Activated CD8-positive, alpha-beta memory T cell treated with anti-CD3 and anti-CD28 coated beads, Interleukin-2, amount 50 U/mL, for 48 hours (primary cell): ENCODE data around the gene IL36A.

Source experiments
- DNase-seq: peaks from one replicate; pipeline ENCODE4 v3.0.0-alpha.2; 2020

Gene IL36A, protein sequence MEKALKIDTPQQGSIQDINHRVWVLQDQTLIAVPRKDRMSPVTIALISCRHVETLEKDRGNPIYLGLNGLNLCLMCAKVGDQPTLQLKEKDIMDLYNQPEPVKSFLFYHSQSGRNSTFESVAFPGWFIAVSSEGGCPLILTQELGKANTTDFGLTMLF

DNA sequence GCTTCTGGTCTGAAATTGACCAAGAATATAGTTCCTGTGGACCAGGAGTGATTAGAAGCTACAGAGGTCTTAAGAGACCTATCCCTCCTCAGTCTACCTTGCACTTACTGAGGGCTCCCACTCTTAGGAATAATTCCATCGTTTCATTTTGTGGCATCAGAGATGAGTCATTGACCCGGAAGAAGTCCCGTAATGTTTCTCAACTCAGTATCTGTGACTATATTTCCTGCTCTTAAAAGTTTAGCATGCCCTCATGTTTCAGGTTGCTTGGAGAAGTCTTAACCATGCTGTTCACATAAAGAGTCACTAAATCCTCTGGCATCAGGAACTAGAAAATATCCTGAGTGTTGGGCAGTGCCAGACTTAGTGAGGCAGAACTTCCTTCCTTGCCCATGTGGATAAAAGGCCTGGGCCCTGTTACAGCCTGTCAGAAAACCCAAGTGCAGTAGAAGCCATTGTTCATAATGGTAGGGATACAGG lies at the start of gene IL36A:
TSS of gene IL36A (plus strand) at position 430 of the 480 bp plus-strand sequence. CDS start 413 bp downstream, outside the sequence.
- no peak for DNase-seq

DNA sequence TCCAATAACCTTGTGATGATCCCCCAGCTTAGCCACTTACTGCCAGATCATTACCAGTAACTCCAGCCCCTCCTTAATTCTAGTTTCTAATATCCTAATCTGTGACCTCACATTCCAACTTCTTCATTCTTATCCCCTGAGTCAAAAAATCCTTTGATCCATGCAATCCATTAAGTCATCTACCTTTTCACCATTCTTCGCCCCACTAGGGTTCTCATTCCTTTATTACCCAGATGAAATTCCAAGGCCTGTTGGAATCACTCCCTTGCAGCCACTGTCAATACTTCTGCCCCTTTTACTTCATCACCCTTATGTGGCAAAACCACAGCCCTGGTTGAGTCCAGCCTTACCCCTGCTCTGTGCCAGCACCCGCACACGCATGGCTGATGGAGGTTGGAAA lies 47.7 kb upstream of the IL36A start:
- DNase-seq: no peak

DNA sequence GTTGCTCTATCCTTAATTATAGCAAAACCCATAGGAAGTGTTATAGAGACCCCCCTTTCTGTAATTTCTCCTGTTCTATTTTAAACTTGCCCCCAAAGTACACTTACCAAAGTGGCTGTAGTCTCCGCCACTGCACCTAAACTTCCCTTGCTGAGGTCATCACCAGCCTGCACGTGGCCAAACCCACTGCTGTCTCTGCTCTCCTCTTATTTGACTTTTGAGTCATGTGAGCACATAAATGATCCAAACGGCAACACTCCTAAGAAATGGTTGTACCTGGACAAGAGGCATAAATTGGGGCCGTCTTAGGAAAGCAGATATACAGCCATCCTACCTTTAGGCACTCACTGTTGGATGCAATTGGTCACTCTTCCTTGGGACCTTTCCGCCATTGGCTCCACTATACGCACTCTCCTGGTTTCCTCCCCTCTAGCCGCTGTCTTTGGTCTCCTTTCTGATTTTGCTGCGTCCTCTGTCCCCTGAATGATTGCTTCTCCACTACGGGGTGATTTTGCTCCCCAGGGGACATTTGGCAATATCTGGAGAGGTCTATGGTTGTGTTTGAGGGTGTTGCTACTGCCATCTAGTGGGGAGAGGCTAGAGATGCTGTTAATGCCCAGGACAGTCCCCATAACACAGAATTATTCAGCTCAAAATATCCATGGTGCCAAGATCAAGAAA lies 46.7 kb upstream of the IL36A start:
- DNase-seq: no peak

DNA sequence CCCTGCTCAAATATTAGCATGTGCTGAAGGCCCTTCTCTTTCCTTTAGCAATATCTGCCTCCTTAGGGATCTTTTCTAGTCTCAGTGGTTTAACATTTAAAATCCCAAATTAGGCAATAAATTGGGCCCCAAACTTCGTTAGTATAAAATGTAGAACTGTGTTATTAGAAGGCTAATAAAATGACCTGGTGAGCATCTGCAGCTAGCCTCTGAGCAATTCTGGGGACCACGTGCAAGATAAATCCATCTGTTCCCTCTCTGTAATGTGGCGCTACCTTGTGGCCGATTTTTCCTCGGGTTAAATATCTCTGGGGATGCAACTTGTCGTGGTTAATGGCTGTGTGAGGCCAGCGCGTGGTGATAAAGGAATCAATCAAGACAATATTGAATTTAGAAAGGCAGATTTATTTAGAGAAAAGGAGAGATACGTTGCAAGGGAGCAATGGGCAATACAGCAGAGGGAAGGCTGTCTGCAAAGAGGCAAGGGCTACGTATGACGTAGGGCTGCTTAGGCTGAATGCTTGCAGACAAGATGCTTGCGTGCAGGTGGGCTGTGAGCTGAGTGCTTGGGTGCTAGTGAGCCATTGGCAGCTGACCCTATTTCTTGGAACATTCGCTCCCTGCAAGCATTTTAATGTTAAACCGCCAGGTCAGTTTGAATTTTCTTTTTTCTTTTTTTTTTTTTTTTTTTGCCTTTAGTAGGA lies 46.0 kb upstream of the IL36A start:
- no peak for DNase-seq

DNA sequence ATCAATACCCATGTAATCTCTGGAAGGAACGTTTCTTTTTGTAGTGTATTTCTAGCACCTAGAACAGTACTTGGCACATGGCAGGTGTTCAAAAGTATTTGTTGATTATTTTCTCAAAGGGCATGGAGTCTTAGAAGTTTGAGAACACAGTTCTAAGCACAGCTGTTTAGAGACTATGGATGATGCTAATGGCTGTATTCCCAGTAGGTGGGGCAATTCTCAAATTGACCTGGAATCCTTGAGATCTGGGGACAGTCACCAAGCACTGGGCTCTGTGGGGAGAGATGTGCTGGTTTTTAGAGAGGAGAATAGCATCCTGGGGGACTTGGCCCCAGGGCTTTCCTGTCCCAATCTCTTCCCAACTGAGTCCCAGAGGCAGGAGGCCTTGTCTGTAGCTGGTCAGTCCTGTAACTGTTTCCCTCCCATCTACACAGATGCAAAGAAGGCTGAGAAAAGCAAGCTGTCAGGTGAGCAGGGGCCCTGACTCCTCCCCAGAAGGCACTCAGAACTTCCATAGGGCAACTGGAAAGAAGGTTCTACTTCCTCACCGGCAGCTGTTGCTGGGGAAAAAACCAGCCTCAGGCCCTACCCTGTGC lies 44.9 kb upstream of the IL36A start:
- no peak for DNase-seq

DNA sequence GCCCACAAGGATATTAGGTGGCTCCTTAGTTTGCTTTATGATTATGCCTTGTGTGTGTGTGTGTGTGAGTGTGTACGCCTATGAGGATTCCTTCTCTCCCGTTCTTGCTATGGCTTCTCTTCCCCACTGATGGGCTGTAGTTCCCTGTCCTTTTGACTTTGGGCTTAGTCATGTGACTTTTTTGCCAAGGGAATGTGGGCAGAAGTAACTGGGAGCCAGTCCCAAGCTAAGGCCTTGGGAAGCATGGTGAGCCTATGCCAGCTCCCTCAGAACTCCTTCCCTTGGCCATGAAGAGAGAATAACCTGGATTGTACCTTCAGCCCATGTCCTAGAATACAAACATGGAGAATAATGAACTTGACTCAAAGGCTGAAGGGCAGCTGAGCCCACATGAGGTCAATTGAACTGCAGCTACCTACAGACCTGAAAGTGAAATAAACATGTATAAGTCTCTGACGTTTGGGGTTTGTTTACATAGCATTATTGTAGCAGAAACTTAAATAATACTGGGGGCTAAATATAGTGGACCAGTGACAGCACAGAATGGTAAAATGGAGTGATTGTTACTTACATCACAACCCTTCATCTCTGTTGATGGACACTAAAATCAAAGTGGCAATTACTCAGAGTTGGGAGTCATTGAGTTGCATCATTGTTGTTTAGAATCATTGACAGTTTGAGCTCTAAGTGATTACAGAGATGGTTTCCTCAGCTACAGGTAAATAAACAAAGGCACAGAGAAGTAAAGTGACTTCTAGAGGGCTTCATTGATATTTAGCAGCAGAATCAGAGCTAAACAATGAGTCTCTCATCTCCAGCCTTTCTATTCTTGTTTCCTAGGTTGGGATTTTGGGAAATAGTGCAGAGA lies 42.7 kb upstream of the IL36A start:
- no peak for DNase-seq

DNA sequence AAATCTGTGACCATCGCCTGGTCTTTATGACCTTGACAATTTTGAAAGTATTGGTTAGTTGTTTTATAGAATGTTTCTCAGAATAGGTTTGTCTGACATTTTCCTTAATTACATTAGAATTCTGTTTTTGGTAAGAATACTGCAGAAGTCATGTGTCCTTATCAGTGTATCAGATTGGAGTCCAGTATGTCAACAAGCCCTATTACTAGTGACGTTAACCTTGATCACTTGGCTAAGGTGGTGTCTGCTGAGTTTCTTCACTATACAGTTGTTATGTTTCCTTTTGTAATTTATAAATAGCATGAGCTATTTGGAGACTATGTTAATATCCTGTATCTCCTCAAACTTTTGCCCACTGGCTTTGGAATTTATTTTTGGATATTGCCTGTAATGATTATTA lies 38.2 kb upstream of the IL36A start:
- DNase-seq: no peak

DNA sequence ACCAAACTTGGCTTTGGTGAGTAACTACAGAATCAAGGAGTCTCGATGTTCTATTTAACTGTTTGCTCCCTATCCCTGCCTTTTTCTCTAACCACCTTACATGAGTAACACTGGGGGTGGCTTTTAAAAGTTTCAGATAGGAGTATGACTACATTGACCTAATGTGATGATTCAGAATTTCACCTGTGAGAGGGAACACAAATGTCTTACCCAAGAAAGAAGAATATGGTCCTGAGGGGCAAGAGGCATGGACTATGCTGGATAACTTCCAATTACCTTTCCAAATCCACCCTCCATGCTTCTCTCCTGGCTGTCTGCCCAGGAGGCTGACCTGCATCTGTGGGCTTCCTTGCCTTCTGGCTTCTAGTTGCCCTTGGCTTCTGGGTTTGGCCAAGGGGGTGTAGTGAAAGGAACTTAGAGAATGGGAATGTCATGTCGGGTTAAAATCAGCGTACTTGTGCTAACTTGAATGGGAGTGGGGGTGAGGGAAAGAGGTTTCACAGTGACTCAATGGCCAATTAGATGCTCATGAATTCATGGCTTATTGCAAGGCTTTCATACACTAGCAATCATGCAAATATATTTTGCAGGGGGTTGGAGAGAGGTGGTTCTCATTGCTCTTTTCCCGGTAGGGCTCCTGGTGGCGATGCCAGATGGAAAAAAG lies 32.7 kb upstream of the IL36A start:
- no peak for DNase-seq

DNA sequence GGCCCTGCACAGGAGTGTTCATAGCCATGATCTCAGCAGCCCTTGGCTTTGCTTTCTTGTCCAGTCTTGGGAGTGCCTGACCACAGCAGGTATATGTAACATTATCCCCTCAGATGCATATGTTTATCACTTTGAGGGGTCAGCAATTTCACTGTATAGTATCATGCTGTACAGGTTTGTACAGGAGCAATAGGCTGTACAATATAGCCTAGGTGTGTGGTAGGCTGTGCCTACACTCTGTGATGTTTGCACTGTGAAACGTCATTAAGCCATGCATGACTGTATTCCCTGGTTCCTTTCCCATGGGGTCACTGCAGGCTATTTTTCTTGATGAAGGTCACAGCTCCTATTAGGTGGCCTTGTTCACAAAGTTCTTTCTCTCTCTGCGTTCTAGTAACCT lies 32.1 kb upstream of the IL36A start:
- no peak for DNase-seq

DNA sequence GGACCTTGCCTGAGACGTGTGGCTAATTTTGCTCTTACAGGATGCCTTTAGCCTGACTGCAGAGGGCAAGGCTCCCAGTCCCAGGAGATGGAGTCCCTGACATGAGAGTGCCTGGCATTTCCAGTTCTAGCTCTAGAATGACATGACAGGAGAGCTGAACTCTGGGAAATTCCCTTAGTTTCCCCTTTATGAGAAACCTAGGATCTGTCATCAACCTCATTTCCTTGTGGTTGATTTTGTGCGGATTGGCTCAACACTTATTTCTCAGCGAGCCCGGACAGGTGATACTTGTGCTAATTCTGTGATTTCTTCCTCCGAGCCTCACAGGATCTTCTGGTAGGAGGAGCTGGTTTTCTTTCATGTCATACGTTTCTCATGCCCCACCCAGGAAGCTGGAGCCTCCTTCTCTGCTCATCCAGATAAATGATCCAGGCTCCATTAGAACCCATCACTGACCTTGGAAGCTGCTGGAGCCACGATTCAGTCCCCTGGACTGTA lies 27.7 kb upstream of the IL36A start, which contains the start of gene IL36G:
TSS of gene IL36G (plus strand) at position 448 of the 498 bp plus-strand sequence. CDS start 633 bp downstream, outside the sequence.
- DNase-seq: no peak

DNA sequence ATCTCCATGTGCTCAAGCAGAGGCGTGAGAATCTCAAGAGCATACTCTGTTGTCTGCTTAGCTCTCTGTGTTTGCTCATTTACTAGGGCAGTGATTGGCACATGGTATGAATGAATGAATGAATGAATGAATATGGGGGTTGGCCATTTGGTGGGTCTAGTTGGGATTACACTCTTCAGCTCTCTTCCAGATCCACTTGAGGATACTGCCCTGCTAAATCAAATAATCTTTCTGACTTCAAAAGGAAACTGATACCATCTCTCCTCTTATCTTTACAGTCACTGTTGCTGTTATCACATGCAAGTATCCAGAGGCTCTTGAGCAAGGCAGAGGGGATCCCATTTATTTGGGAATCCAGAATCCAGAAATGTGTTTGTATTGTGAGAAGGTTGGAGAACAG lies 25.5 kb upstream of the IL36A start:
- DNase-seq: no peak

DNA sequence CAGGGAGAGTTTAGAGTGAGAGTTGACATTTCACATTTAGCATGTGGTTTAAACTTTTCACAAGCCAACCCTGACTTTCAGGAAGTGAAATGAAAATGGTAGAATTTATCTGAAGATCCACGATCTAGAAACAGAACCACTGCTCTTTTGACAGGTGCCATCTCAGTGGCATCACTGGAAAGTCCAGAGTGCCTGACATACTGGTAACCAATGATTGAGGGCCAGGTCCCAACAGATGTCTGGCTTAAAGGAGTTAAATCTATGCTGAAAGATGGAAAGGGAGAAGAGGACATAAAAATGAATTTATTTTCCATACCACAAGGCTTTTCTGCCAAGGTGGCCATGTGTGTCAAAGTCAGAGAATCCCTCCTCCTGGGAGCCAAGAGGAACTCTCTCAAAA lies 24.7 kb upstream of the IL36A start:
- DNase-seq: no peak

DNA sequence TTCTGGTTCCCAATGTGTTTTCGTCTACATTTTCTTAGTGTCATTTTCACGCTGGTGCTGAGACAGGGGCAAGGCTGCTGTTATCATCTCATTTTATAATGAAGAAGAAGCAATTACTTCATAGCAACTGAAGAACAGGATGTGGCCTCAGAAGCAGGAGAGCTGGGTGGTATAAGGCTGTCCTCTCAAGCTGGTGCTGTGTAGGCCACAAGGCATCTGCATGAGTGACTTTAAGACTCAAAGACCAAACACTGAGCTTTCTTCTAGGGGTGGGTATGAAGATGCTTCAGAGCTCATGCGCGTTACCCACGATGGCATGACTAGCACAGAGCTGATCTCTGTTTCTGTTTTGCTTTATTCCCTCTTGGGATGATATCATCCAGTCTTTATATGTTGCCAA lies 20.2 kb upstream of the IL36A start:
- no peak for DNase-seq

DNA sequence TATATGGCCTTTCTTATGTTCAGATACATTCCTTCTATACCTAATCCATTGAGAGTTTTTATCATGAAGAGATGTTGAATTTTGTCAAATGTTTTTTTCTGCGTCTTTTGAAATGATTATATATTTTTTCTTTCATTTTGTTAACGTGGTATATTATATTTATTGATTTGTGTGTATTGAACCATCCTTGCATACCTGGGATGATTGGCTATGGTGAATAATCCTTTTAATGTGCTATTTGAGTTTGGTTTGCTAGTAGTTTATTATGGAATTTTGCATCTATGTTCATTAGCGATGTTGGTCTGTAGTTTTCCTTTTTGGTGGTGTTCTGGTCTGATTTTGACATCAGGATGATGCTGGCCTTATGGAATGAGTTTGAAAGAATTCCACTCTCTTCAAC lies 15.6 kb upstream of the IL36A start:
- no peak for DNase-seq

DNA sequence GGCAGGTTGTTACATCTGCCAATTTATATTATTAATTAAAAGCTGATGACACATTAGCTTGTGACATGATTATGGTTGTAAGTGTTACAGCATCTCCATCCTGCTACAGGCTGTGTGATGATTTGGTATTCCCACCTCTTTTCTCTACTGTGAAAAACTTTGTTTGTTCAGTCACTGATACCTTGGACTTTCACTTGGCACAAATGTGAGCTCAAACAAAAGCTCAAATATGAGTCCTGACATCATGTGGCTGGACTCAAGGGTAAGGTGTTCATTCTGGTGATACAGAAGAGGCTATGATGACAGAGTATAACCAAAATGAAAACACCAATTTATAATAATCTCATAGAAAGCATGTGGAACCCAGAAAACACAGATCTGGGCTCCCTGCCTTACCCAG lies 11.4 kb upstream of the IL36A start:
- DNase-seq: no peak

DNA sequence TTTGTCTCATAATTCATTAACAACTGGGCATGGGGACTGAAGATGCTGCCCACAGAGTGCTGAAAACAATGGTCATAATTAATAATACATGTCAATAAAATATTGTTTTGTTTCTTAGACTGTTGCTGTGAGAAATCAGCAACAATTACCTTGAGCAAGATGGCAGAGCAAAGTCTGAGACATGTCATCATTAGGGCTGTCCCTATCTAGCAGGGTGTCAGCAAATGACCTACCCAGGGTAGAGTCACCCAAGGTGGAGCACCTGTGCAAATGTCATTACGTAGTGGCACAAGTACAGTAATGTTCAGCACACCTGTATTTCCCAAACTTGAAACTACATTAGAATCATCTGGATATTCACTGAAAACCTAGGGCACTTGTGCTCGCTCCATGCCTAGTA lies 10.6 kb upstream of the IL36A start:
- no peak for DNase-seq

DNA sequence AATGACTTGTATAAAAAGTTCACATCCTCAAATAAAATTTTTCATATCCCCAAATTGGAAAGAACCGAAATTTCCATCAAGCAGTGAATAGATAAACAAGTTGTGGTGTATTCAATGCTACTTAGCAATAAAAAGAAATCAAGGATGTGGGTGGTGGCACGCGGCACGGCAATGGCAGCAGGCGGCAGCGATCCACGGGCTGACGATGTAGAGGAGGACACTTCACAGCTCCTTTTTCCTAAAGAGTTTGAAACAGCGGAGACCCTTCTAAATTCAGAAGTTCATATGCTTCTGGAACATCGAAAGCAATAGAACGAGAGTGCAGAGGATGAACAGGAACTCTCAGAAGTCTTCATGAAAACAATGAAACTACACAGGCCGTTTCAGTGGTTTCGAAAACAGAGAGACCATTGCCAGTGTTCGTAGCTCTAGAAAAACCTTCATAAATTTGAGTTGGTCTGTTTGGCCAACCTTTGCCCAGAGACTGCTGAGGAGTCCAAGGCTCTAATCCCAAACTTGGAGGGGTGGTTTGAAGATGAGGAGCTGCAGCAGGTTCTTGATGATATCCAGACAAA lies 9.8 kb upstream of the IL36A start:
- no peak for DNase-seq

DNA sequence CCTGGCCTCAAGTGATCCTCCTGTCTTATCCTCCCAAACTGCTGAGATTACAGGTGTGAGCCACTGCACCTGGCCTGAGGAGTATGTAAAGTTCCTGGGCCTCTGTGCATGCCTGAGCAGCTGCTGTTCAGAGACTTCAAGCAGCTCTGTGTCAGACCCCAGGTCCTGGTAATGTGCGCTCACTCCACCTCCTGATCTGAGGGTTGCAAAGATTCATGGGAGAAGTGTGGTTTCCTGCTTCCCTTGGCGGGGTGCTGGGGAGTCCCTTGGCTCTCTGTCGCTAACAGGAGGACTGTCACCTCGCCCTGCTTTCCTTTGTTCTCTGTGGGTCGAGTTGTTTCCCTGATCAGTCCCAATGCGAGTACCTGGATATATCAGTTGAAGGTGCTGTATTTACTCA lies 8.6 kb upstream of the IL36A start:
- peak; percentile 65 for DNase-seq

DNA sequence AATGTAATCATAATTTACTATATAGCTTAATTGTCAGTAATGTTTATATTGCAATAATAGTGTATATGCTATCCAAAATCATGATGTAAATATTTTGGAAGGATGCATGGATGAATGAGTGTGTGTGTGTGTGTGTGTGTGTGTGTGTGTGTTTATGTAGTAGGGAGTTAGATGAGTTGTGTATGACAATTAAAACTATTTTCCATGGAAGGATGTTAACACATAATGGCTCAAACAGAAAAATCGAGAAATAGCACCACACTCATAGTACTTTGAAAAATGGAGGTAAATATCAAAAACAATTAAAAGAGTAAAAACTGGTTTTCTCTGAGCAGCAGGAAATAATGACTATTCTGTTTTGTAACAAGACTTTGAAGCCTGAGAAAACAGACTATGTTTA lies 8.1 kb upstream of the IL36A start:
- DNase-seq: no peak

DNA sequence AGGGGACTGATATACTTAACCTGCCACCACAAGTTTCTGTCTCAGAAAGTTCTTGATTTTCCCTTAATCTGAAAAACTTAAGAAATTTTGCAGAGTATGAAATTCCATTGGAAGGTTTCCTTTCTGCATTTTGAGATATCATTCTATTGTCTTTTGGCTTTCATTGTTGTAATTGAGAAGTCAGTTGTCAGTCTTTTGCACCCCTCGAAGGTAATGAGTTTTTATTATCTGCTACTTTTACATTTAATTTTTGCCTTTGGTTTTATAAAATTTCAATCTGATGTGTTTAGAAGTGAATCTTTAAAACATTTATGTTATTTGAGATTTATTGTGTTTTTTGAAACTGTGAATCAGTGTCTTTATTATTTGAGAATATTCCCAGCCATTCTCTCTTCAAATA lies 4.8 kb upstream of the IL36A start:
- no peak for DNase-seq

DNA sequence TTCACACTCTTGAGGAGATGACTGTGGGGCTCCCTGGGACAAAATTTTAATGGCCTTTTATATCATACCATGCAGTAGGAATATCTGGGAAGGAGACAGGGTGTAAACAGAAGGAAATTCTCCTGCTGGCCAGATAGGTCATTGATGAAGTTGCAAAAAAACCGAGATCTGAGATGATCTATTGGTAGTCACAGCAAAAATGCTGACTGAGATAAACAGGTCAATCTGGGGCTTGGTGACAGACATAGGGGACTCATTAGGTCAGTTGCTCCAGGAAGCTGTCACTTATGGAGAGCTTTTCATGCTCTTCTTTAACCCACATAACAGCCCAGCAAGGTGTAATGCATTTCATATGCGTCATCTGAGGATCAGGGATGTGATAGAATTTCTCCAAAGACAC lies 2.6 kb upstream of the IL36A start:
- no peak for DNase-seq

DNA sequence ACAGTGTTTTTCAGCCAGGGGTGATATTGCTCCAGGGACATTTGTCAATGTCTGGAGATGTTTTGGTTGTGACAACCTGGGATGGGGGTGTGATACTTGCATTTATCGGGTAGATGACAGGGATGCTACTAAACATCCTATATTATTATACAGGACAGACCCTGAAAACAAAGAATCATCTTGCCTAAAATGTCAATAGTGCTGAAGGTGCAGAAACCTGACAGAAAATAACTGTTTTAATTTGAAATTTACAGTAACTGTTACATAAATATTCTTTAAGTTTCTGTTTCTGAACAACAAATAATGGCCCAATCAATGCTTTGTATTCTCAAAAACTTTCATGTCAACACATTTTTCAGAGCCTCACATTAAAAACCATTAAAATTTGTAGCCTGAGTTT lies 2.0 kb downstream of the IL36A start:
- no peak for DNase-seq
